PC-3 (cell line): ENCODE data around the gene OR51T1. TPM values are rescaled to one million over a fixed set of nuclear protein-coding genes. Genes with fewer than 3 reads are reported as not detected.

Experiments
- ATAC-seq: fragments of 200-7000 bp; cut with Tn5 transposase; 2 replicates; pipeline ENCODE4 v1.9.1; 2020; ENCODE audit warnings: mild to moderate bottlenecking, moderate library complexity
- BruUV-seq: library from RNA; stranded (reverse); fragments of 400-500 nt; replicated peaks from 2 replicates; lab custom pipeline; 2021; lab: Mats Ljungman, UMichigan
- CTCF ChIA-PET: fragments of 300-600 bp; sonication (Branson Sonifier 250); formaldehyde crosslinking; loops from one replicate; lab custom pipeline; 2022; ENCODE audit warnings: antibody characterized with exemption; lab: Charles Lee
- POLR2A ChIA-PET: fragments of 300-600 bp; sonication (Branson Sonifier 250); formaldehyde crosslinking; loops from one replicate; lab custom pipeline; 2022; ENCODE audit warnings: antibody characterized with exemption; ENCODE audit not compliant: unreplicated experiment; lab: Charles Lee
- DNase-seq: peaks from one replicate; pipeline ENCODE4 v3.0.0-alpha.2; 2015
- H2AFZ ChIP-seq: fragments of 300-600 bp; sonication (generic); 2 replicates; pipeline ENCODE4 v1.6.0; 2016; ENCODE audit warnings: antibody characterized with exemption, low read length
- H3F3A ChIP-seq: fragments of 300-600 bp; sonication (generic); one replicate; pipeline ENCODE4 v1.6.0; 2017; ENCODE audit warnings: antibody characterized with exemption, low read length, control low read depth, mild to moderate bottlenecking; ENCODE audit not compliant: unreplicated experiment
- H3K27ac ChIP-seq: fragments of 300-600 bp; sonication (generic); 2 replicates; pipeline ENCODE4 v1.5.1; 2016; ENCODE audit warnings: mild to moderate bottlenecking, low read length
- H3K27me3 ChIP-seq: fragments of 300-600 bp; sonication (generic); 2 replicates; pipeline ENCODE4 v1.6.1; 2016; ENCODE audit warnings: low read length, mixed read lengths
- H3K36me3 ChIP-seq: fragments of 300-600 bp; sonication (generic); 2 replicates; pipeline ENCODE4 v1.6.1; 2016; ENCODE audit warnings: low read depth, mixed run types, low read length, mixed read lengths
- H3K4me1 ChIP-seq: fragments of 300-600 bp; sonication (generic); 2 replicates; pipeline ENCODE4 v1.5.1; 2016; ENCODE audit warnings: low read length; ENCODE audit not compliant: insufficient read depth
- H3K4me2 ChIP-seq: fragments of 300-600 bp; sonication (generic); 2 replicates; pipeline ENCODE4 v1.6.0; 2016; ENCODE audit warnings: low read length
- H3K4me3 ChIP-seq: fragments of 300-600 bp; sonication (generic); 2 replicates; pipeline ENCODE4 v1.5.1; 2016; ENCODE audit warnings: mild to moderate bottlenecking, low read length, mixed read lengths
- H3K79me2 ChIP-seq: fragments of 300-600 bp; sonication (generic); 2 replicates; pipeline ENCODE4 v1.6.1; 2017; ENCODE audit warnings: low read length, mixed read lengths
- H3K9ac ChIP-seq: fragments of 300-600 bp; sonication (generic); 2 replicates; pipeline ENCODE4 v1.6.0; 2016; ENCODE audit warnings: mild to moderate bottlenecking, low read length
- H3K9me2 ChIP-seq: fragments of 300-600 bp; sonication (generic); replicated peaks from 2 replicates; pipeline ENCODE4 v1.6.1; 2016; ENCODE audit warnings: mixed run types, low read length, mixed read lengths
- H3K9me3 ChIP-seq: fragments of 300-600 bp; sonication (generic); 2 replicates; pipeline ENCODE4 v1.6.1; 2016; ENCODE audit warnings: low read length, mixed read lengths
- H4K20me1 ChIP-seq: fragments of 300-600 bp; sonication (generic); 2 replicates; pipeline ENCODE4 v1.6.1; 2016; ENCODE audit warnings: low read length, mixed read lengths
- EZH2 ChIP-seq: fragments of 300-600 bp; sonication (generic); IDR thresholded peaks from one replicate; pipeline ENCODE4 v1.6.1; 2017; ENCODE audit warnings: antibody characterized with exemption, mild to moderate bottlenecking, low read length; ENCODE audit not compliant: unreplicated experiment
- EZH2phosphoT487 ChIP-seq: fragments of 300-600 bp; sonication (generic); IDR thresholded peaks from 2 replicates; pipeline ENCODE4 v1.6.1; 2018; ENCODE audit warnings: mild to moderate bottlenecking, antibody characterized with exemption, low read length, borderline replicate concordance
- intact Hi-C: fragments of 100-400 bp; cut with micrococcal nuclease; formaldehyde crosslinking; loops from 2 replicates; pipeline ENCODE4 v1.9.0; 2023
- total RNA-seq: library from RNA; depleted of rRNA; stranded (reverse); fragments of >200 nt; gene quantifications from 2 replicates; pipeline ENCODE4 v1.2.3, GENCODE V29; 2014
- TF ChIP-seq, protein P1 (sequence below): fragments of 300-600 bp; sonication (generic); conservative IDR thresholded peaks from 2 replicates; pipeline ENCODE4 v1.5.1; 2017; ENCODE audit warnings: antibody characterized with exemption, low read depth, mild to moderate bottlenecking, low read length

OR51T1 gene
- total RNA-seq, 1 experiment from 2014 or later: not detected

DNA sequence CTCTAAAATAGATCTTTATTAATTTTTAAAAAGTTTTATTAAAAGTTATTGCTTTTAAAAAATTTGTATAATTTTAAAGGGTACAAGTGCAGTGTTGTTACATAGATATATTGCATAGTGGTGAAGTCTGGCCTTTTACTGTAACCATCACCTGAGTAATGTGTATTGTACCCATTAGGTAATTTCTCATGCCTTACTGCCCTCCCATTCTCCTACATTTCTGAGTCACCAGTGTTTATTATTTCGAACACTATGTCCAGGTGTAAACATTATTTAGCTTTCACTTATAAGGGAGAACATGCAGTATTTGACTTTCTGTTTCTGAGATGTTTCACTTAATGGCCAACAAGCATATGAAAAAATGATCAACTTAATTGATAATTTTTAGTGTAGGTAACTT lies 40.1 kb downstream of the OR51T1 start:
- TF ChIP-seq EZH2phosphoT487: no peak
- TF ChIP-seq, protein P1, sequence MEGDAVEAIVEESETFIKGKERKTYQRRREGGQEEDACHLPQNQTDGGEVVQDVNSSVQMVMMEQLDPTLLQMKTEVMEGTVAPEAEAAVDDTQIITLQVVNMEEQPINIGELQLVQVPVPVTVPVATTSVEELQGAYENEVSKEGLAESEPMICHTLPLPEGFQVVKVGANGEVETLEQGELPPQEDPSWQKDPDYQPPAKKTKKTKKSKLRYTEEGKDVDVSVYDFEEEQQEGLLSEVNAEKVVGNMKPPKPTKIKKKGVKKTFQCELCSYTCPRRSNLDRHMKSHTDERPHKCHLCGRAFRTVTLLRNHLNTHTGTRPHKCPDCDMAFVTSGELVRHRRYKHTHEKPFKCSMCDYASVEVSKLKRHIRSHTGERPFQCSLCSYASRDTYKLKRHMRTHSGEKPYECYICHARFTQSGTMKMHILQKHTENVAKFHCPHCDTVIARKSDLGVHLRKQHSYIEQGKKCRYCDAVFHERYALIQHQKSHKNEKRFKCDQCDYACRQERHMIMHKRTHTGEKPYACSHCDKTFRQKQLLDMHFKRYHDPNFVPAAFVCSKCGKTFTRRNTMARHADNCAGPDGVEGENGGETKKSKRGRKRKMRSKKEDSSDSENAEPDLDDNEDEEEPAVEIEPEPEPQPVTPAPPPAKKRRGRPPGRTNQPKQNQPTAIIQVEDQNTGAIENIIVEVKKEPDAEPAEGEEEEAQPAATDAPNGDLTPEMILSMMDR: no peak
- no peak for TF ChIP-seq EZH2
- no peak for ATAC-seq
- Histone ChIP-seq H3K9me2 (no peaks in the 10 kb centered on the region), H4K20me1 (no peaks in the 10 kb centered on the region), H3K4me3 (no peak overlapping the region), H3K4me2 (no peak overlapping the region), H3K27ac (no peak overlapping the region), H3K4me1 (no peaks in the 10 kb centered on the region), H3F3A (no peaks in the 10 kb centered on the region), H3K27me3 (no peaks in the 10 kb centered on the region), H3K9ac (no peak overlapping the region), H3K9me3 (no peaks in the 10 kb centered on the region), H2AFZ (no peak overlapping the region), H3K36me3 (no peaks in the 10 kb centered on the region), H3K79me2 (no peaks in the 10 kb centered on the region)
- intact Hi-C loops: no loop called here
- ChIA-PET CTCF (no interaction called here), POLR2A (no interaction called here)
- no peak for DNase-seq
- BruUV-seq: no TSS peak

DNA sequence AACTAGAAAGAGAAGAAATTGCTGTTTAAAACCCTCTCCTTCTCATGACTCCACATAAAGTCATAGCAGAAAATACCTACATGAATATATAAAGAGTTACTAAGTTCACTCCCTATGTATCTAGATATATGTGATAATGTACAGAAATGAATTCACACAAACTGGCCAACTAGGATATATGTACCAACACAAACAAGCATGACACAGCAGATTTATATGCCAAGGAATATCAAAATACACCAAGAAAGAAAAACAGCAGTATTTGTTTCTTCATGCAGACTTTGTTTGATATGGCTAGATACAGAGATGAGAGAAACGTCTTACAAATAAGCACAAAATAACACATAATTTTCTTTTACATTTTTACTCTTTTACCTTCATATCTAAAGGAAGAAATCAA lies 40.6 kb downstream of the OR51T1 start:
- intact Hi-C loops: no loop called here
- no peak overlapping the region for H3K4me2 ChIP-seq
- H2AFZ ChIP-seq: no peak overlapping the region
- no TSS peak for BruUV-seq
- no peaks in the 10 kb centered on the region for H3K79me2 ChIP-seq
- no peaks in the 10 kb centered on the region for H3F3A ChIP-seq
- DNase-seq: no peak
- no peaks in the 10 kb centered on the region for H3K27me3 ChIP-seq
- no peaks in the 10 kb centered on the region for H4K20me1 ChIP-seq
- H3K9me3 ChIP-seq: no peaks in the 10 kb centered on the region
- no peaks in the 10 kb centered on the region for H3K4me1 ChIP-seq
- TF ChIP-seq, protein P1: no peak
- TF ChIP-seq EZH2phosphoT487 (no peak), EZH2 (no peak)
- POLR2A ChIA-PET: no interaction called here
- no peaks in the 10 kb centered on the region for H3K36me3 ChIP-seq
- H3K9me2 ChIP-seq: no peaks in the 10 kb centered on the region
- no peak overlapping the region for H3K27ac ChIP-seq
- CTCF ChIA-PET: no interaction called here
- no peak for ATAC-seq
- H3K9ac ChIP-seq: no peak overlapping the region
- H3K4me3 ChIP-seq: no peak overlapping the region

DNA sequence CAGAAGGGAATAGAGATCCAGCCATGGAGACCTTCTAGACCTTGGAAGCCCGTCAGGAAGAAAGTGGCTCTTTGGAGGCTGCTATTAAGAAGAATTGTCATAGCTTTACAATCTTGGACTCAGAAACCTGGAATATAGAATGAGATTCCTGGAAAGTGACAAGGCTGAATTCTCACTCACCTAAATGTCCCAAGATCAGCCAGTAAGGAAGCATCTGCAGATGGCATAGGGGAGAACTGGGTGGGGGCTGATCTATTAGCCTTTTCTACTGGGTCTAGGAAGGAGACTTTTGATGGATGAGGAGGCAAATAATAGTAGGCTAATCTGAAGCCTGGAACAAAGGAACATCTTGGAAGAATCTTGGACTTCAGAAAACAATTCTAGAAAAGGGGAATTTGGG lies 42.5 kb downstream of the OR51T1 start, which contains the start of gene OR51G1:
TSS of gene OR51G1 (minus strand) at position 101 of the 400 bp plus-strand sequence. CDS start at position 101, 0 bp downstream.
- Histone ChIP-seq H4K20me1 (no peaks in the 10 kb centered on the region), H3K9ac (no peak within 1 kb of the TSS), H2AFZ (no peak within 1 kb of the TSS), H3K9me3 (no peaks in the 10 kb centered on the region), H3K4me1 (no peaks in the 10 kb centered on the region), H3K4me3 (no peak within 1 kb of the TSS), H3F3A (no peaks in the 10 kb centered on the region), H3K27ac (no peak within 1 kb of the TSS), H3K79me2 (no peaks in the 10 kb centered on the region), H3K36me3 (no peaks in the 10 kb centered on the region), H3K9me2 (no peaks in the 10 kb centered on the region), H3K27me3 (no peaks in the 10 kb centered on the region), H3K4me2 (no peak within 1 kb of the TSS)
- DNase-seq (no peak), ATAC-seq (no peak)
- ChIA-PET CTCF (no interaction called here), POLR2A (no interaction called here)
- BruUV-seq: no TSS peak
- intact Hi-C loops: no loop called here
- TF ChIP-seq EZH2phosphoT487: no peak
- TF ChIP-seq, protein P1: no peak
- TF ChIP-seq EZH2: no peak
